SK-N-MC (cell line): ENCODE results near the gene CFAP57.

Experiments
- EZH2 ChIP-seq: fragments of 200-600 bp; sonication (generic); IDR thresholded peaks from one replicate; pipeline ENCODE4 v1.6.1; 2017; ENCODE audit warnings: antibody characterized with exemption
- FOXP2 ChIP-seq: optimal IDR thresholded peaks from 2 replicates; pipeline ENCODE3; 2011; ENCODE audit warnings: mild to moderate bottlenecking, moderate library complexity; ENCODE audit not compliant: insufficient read depth; ENCODE audit errors: extremely low read length, control extremely low read depth

DNA sequence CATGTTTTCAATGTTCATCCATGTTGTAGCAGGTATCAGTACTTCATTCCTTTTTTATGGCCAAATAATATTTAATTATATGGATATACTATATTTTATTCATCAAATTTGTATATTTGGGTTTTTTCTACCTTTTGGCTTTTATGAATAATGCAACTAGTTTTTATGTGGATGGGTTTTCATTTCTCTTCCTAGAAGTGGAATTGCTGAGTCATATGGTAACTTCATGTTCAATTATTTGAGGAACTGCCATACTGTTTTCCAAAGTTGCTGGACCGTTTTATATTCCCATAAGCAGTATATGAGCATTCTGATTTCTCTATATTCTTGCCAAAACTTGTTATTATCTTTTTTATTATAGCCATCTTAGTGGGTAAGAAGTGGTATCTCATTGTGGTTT lies 16.0 kb downstream of the CFAP57 start:
- TF ChIP-seq EZH2 (no peak), FOXP2 (no peak)
